C4-2B (cell line): ENCODE results near the gene ABHD2.

Experiments
- ZFX ChIP-seq: fragments of 450-650 bp; IDR thresholded peaks from 2 replicates; pipeline ENCODE4 v1.6.1; 2017
- TF ChIP-seq, protein P1 (sequence below): fragments of 450-650 bp; conservative IDR thresholded peaks from 2 replicates; pipeline ENCODE4 v1.5.1; 2017; ENCODE audit warnings: mild to moderate bottlenecking

DNA sequence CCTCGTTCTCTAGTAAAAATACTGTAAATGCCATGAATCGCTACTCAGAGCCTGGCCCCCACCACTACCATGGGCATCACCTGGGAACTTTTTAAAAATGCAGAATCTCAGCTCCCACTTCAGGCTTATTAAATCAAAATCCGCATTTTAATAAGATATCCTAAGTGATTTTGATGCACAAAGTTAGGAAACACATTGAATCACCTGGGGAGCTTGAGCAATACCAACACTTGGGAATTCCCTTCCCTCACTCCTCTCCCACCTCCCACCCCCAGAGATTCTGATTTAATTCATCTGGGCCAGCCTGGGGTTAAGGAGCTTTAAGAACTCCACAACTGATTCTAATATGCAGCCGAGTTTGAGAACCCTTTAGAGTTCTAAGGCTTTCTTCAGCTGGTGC is 106.4 kb downstream of the ABHD2 start:
- TF ChIP-seq, protein P1, sequence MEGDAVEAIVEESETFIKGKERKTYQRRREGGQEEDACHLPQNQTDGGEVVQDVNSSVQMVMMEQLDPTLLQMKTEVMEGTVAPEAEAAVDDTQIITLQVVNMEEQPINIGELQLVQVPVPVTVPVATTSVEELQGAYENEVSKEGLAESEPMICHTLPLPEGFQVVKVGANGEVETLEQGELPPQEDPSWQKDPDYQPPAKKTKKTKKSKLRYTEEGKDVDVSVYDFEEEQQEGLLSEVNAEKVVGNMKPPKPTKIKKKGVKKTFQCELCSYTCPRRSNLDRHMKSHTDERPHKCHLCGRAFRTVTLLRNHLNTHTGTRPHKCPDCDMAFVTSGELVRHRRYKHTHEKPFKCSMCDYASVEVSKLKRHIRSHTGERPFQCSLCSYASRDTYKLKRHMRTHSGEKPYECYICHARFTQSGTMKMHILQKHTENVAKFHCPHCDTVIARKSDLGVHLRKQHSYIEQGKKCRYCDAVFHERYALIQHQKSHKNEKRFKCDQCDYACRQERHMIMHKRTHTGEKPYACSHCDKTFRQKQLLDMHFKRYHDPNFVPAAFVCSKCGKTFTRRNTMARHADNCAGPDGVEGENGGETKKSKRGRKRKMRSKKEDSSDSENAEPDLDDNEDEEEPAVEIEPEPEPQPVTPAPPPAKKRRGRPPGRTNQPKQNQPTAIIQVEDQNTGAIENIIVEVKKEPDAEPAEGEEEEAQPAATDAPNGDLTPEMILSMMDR, result no peak
- no peak for TF ChIP-seq ZFX
